CD14-positive monocyte (primary cell): Measurements from ENCODE around the gene TPRN. TPM values are rescaled to one million over a fixed set of nuclear protein-coding genes. Genes with fewer than 3 reads are reported as not detected.

Experiments used
- DNase-seq, 3 donors: peaks; one replicate each; pipeline ENCODE4 v3.0.0-alpha.2; 2011 to 2022
- H2AFZ ChIP-seq: 2 replicates; pipeline ENCODE4 v1.6.0; 2012; ENCODE audit warnings: mild to moderate bottlenecking, low read depth, low read length, inconsistent platforms; ENCODE audit not compliant: insufficient read depth, poor library complexity, severe bottlenecking
- H3K27ac ChIP-seq, 2 donors: 1 replicate in 1 of 2; 2 replicates in 1 of 2; pipeline ENCODE4 v1.5.1; 2012 to 2013; ENCODE audit warnings: low read length in 2 of 2, control low read depth in 1 of 2, inconsistent platforms in 1 of 2, low read depth in 1 of 2, mild to moderate bottlenecking in 1 of 2
- H3K27me3 ChIP-seq, 2 donors: one replicate each; pipeline versions ENCODE4 v1.6.0 to v1.6.1; 2011 to 2013; ENCODE audit warnings: low read length in 2 of 2; ENCODE audit not compliant: control insufficient read depth in 2 of 2, insufficient read depth in 2 of 2
- H3K36me3 ChIP-seq, 2 donors: replicated peaks in 1 of 2; 1 replicate in 1 of 2; 2 replicates in 1 of 2; pipeline versions ENCODE4 v1.5.1 to v1.6.1; 2012 to 2013; ENCODE audit warnings: low read length in 2 of 2, control low read depth in 1 of 2, inconsistent platforms in 1 of 2, mild to moderate bottlenecking in 1 of 2; ENCODE audit not compliant: insufficient read depth in 2 of 2, control insufficient read depth in 1 of 2
- H3K4me1 ChIP-seq, 2 donors: 1 replicate in 1 of 2; 2 replicates in 1 of 2; pipeline versions ENCODE4 v1.5.1 to v1.6.1; 2012 to 2013; ENCODE audit warnings: low read length in 2 of 2, control low read depth in 1 of 2, inconsistent platforms in 1 of 2, mild to moderate bottlenecking in 1 of 2, moderate library complexity in 1 of 2; ENCODE audit not compliant: insufficient read depth in 2 of 2, control insufficient read depth in 1 of 2
- H3K4me2 ChIP-seq: replicated peaks from 2 replicates; pipeline ENCODE3; 2012; ENCODE audit warnings: low read length, moderate library complexity, mild to moderate bottlenecking; ENCODE audit not compliant: poor library complexity, severe bottlenecking; ENCODE audit errors: extremely low read depth
- H3K4me3 ChIP-seq, 3 experiments: fragments of 200-600 bp in 1 of 3; sonication (generic) in 1 of 3; replicated peaks in 1 of 3; 1 replicate in 2 of 3; 2 replicates in 1 of 3; pipeline ENCODE4 v1.5.1; 2011 to 2013; ENCODE audit warnings: low read length in 3 of 3, mild to moderate bottlenecking in 3 of 3, control low read depth in 2 of 3, low read depth in 2 of 3, inconsistent platforms in 1 of 3, moderate library complexity in 1 of 3
- H3K79me2 ChIP-seq: 2 replicates; pipeline ENCODE4 v1.6.0; 2012; ENCODE audit warnings: mild to moderate bottlenecking, control low read depth, inconsistent platforms, low read length, moderate library complexity; ENCODE audit not compliant: insufficient read depth
- H3K9ac ChIP-seq: 2 replicates; pipeline ENCODE4 v1.6.0; 2017; ENCODE audit warnings: low read length, mild to moderate bottlenecking; ENCODE audit not compliant: insufficient read depth, poor library complexity, severe bottlenecking
- H3K9me3 ChIP-seq, 2 donors: replicated peaks in 1 of 2; 1 replicate in 1 of 2; 2 replicates in 1 of 2; pipeline versions ENCODE4 v1.5.1 to v1.6.1; 2012 to 2013; ENCODE audit warnings: low read length in 2 of 2, control low read depth in 1 of 2; ENCODE audit not compliant: control insufficient read depth in 1 of 2, insufficient read depth in 1 of 2
- H4K20me1 ChIP-seq: 2 replicates; pipeline ENCODE4 v1.6.0; 2012; ENCODE audit warnings: mild to moderate bottlenecking, low read length, control low read depth, moderate library complexity; ENCODE audit not compliant: insufficient read depth
- H3K27ac Mint-ChIP-seq, 7 donors: one replicate each; pipeline ENCODE4 v1.8.0; 2020; ENCODE audit warnings: mild to moderate bottlenecking in 7 of 7, mixed read lengths in 7 of 7, moderate library complexity in 6 of 7, inconsistent platforms in 2 of 7
- H3K27me3 Mint-ChIP-seq, 3 donors: one replicate each; pipeline ENCODE4 v1.8.0; 2021 to 2022; ENCODE audit warnings: low read depth in 3 of 3, mild to moderate bottlenecking in 3 of 3, mixed read lengths in 3 of 3, moderate library complexity in 3 of 3, inconsistent platforms in 1 of 3
- H3K36me3 Mint-ChIP-seq, 2 donors: one replicate each; pipeline ENCODE4 v1.8.0; 2020; ENCODE audit warnings: mixed read lengths in 2 of 2, inconsistent platforms in 1 of 2, mild to moderate bottlenecking in 1 of 2
- H3K4me1 Mint-ChIP-seq: one replicate; pipeline ENCODE4 v1.8.0; 2020; ENCODE audit warnings: mild to moderate bottlenecking, mixed read lengths
- H3K4me3 Mint-ChIP-seq, 2 donors: one replicate each; pipeline ENCODE4 v1.8.0; 2020; ENCODE audit warnings: mild to moderate bottlenecking in 2 of 2, mixed read lengths in 2 of 2, moderate library complexity in 1 of 2
- H3K9me3 Mint-ChIP-seq, 7 donors: one replicate each; pipeline ENCODE4 v1.8.0; 2020 to 2022; ENCODE audit warnings: mixed read lengths in 7 of 7, mild to moderate bottlenecking in 6 of 7, moderate library complexity in 6 of 7, inconsistent platforms in 2 of 7
- CTCF ChIP-seq: fragments of 200-600 bp; IDR thresholded peaks from one replicate; pipeline ENCODE4 v1.8.0; 2022; ENCODE audit warnings: antibody characterized with exemption, mild to moderate bottlenecking
- WGBS: methylation state at CpG from one replicate; pipeline ENCODE4 v1.1.5; 2013; ENCODE audit warnings: missing lambda C conversion rate; ENCODE audit not compliant: insufficient coverage; 5-methylcytosine and 5-hydroxymethylcytosine counted together
- intact Hi-C, 2 donors: fragments of 100-400 bp; cut with micrococcal nuclease; formaldehyde crosslinking; loops; one replicate each; pipeline versions ENCODE4 v1.15.0 to v1.15.1; 2023
- polyA plus RNA-seq, 3 donors: library from polyadenylated mRNA; depleted of rRNA in 1 of 3; unstranded in 2 of 3; stranded (reverse) in 1 of 3; fragments of 300-500 nt in 2 of 3; fragments of >200 nt in 1 of 3; fragmentation: Illumina TruSeq in 2 of 3; gene quantifications; 1 replicate in 2 of 3; 2 replicates in 1 of 3; pipeline ENCODE4 v1.2.3, GENCODE V29; 2012 to 2021

The TPRN gene
- polyA plus RNA-seq, 3 donors, result 0.30 to 4.6 (median 0.46) TPM

GRCh38 chr9:137188490-137189296 is 11.8 kb downstream of the TPRN start, which contains the start of the genes ANAPC2 and SSNA1:
Gene ANAPC2 (minus strand): TSS chr9:137188560. CDS start chr9:137188532, 28 bp downstream.
Gene SSNA1 (plus strand): TSS chr9:137188676. CDS start chr9:137188727, 51 bp downstream.
- Histone ChIP-seq H3K4me1 (peaks cover 28 to 39% of the 10 kb centered on the region in 2 donors), H3K27ac (peak within 1 kb of the TSS; percentile 83 to 96), H3K4me3 (peak within 1 kb of the TSS; percentile 83 to 95 (median 92)), H3K9ac (peak within 1 kb of the TSS; percentile 95), H2AFZ (peak within 1 kb of the TSS; percentile 83), H3K9me3 (no peaks in the 10 kb centered on the region), H3K36me3 (peaks cover 47 to 53% of the 10 kb centered on the region in 2 donors), H3K4me2 (peak within 1 kb of the TSS; percentile 100), H4K20me1 (peaks cover 28% of the 10 kb centered on the region), H3K27me3 (no peaks in the 10 kb centered on the region), H3K79me2 (peaks cover 44% of the 10 kb centered on the region)
- Mint-ChIP-seq H3K4me3 (peak within 1 kb of the TSS; percentile 88 to 97), H3K27ac (peak within 1 kb of the TSS; percentile 93 to 98 (median 96)), H3K27me3 (no peaks in the 10 kb centered on the region), H3K9me3 (peaks cover 0 to 2% (median 0%) of the 10 kb centered on the region in 7 donors), H3K36me3 (peaks cover 26 to 63% of the 10 kb centered on the region in 2 donors), H3K4me1 (peaks cover 32% of the 10 kb centered on the region)
- peak; percentile 42 for TF ChIP-seq CTCF
- WGBS, result under 1% methylated on average over 98 of the region's 98 CpGs
- intact Hi-C loops, result loop anchor here (1.0 to 5.0 kb wide), 5 partner anchors 12 to 49 kb away; partner anchors contain the start of genes NDOR1 (in 1 of the 2), TMEM203 (in 1 of the 2) and TPRN (in 1 of the 2)
- peak; percentile 94 to 97 (median 95) for DNase-seq

GRCh38 chr9:137188086-137188489 is 12.5 kb downstream of the TPRN start:
- Mint-ChIP-seq H3K27me3 (no peaks in the 10 kb centered on the region), H3K36me3 (peaks cover 32 to 69% of the 10 kb centered on the region in 2 donors), H3K27ac (peak overlapping the region; percentile 91 to 96 (median 94)), H3K4me3 (peak overlapping the region; percentile 86 to 94), H3K4me1 (peaks cover 32% of the 10 kb centered on the region), H3K9me3 (peaks cover 0 to 2% (median 0%) of the 10 kb centered on the region in 7 donors)
- DNase-seq, result peak in 1 of 3 donors; percentile 13
- under 1% methylated on average over 30 of the region's 31 CpGs for WGBS
- Histone ChIP-seq H3K4me1 (peaks cover 28 to 39% of the 10 kb centered on the region in 2 donors), H3K9ac (peak overlapping the region; percentile 95), H3K27me3 (no peaks in the 10 kb centered on the region), H4K20me1 (peaks cover 28% of the 10 kb centered on the region), H3K36me3 (peaks cover 53 to 60% of the 10 kb centered on the region in 2 donors), H3K9me3 (no peaks in the 10 kb centered on the region), H3K79me2 (peaks cover 44% of the 10 kb centered on the region), H3K4me3 (peak overlapping the region; percentile 83 to 95 (median 92)), H3K27ac (peak overlapping the region; percentile 70 to 96), H2AFZ (peak overlapping the region; percentile 83), H3K4me2 (peak overlapping the region; percentile 100)
- no peak for TF ChIP-seq CTCF
- intact Hi-C loops, result loop anchor here (1.0 to 5.0 kb wide), 4 partner anchors 12 to 49 kb away; partner anchors contain the start of genes NDOR1 (in 1 of the 2), TMEM203 (in 1 of the 2) and TPRN (in 1 of the 2)
